Effector memory CD8-positive, alpha-beta T cell (primary cell): ENCODE measurements around the gene SLC28A1.

ENCODE experiments used
- ATAC-seq: fragments of 150-1000 bp; cut with Tn5 transposase; replicated peaks from 2 replicates; pipeline ENCODE4 v1.10.0; 2021; ENCODE audit warnings: mild to moderate bottlenecking, moderate library complexity
- DNase-seq, 3 experiments: peaks; one replicate each; pipeline ENCODE4 v3.0.0; 2021
- H3K27ac Mint-ChIP-seq, 2 donors: one replicate each; pipeline ENCODE4 v1.8.0; 2022; ENCODE audit warnings: mild to moderate bottlenecking in 2 of 2, mixed read lengths in 2 of 2, moderate library complexity in 2 of 2
- H3K27me3 Mint-ChIP-seq, 2 donors: one replicate each; pipeline ENCODE4 v1.8.0; 2022; ENCODE audit warnings: mixed read lengths in 2 of 2
- H3K36me3 Mint-ChIP-seq: one replicate; pipeline ENCODE4 v1.8.0; 2022; ENCODE audit warnings: mild to moderate bottlenecking, moderate library complexity, mixed read lengths; ENCODE audit not compliant: insufficient read depth
- H3K4me1 Mint-ChIP-seq, 2 donors: one replicate each; pipeline ENCODE4 v1.8.0; 2022; ENCODE audit warnings: low read depth in 2 of 2, mixed read lengths in 2 of 2
- H3K4me3 Mint-ChIP-seq, 2 donors: one replicate each; pipeline ENCODE4 v1.8.0; 2022; ENCODE audit warnings: mild to moderate bottlenecking in 2 of 2, mixed read lengths in 2 of 2, moderate library complexity in 2 of 2
- H3K9me3 Mint-ChIP-seq, 2 donors: one replicate each; pipeline ENCODE4 v1.8.0; 2022; ENCODE audit warnings: mixed read lengths in 2 of 2

Gene SLC28A1

DNA sequence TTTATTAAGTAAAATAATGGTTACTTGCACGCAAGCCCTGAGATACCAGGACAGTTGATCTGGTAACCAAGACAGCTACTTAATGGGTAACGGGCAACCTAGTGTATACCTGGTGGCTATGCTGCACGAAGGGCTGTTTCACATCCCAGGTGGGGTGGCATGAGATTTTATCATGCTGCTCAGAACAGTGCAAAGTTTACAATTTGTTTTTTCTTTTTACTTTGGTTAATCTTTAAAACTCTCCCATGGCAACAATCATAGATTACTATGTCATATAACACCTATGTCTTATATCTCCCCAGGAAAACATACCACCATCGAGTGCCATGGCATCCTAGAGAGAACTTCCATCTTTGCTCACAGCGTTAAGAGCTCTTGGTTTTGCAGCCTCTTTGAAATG lies 32.2 kb upstream of the SLC28A1 start:
- Mint-ChIP-seq H3K4me3 (no peak overlapping the region), H3K9me3 (peaks cover 0 to 8% of the 10 kb centered on the region in 2 donors), H3K27ac (no peak overlapping the region), H3K27me3 (no peaks in the 10 kb centered on the region), H3K36me3 (peaks cover 3% of the 10 kb centered on the region), H3K4me1 (peaks cover 0 to 1% of the 10 kb centered on the region in 2 donors)
- DNase-seq = no peak
- ATAC-seq = no peak

GRCh38 chr15:84855136-84855535 lies 29.3 kb upstream of the SLC28A1 start:
- H3K9me3 Mint-ChIP-seq = no peaks in the 10 kb centered on the region
- DNase-seq (no peak), ATAC-seq (no peak)
- no peaks in the 10 kb centered on the region for H3K36me3 Mint-ChIP-seq
- no peaks in the 10 kb centered on the region for H3K27me3 Mint-ChIP-seq
- peaks cover 0 to 1% of the 10 kb centered on the region in 2 donors for H3K4me1 Mint-ChIP-seq
- no peak overlapping the region for H3K4me3 Mint-ChIP-seq
- peak overlapping the region in 1 of 2 donors; percentile 53 for H3K27ac Mint-ChIP-seq

- ATAC-seq (no peak), DNase-seq (no peak)
- Mint-ChIP-seq H3K27ac (peak overlapping the region in 1 of 2 donors; percentile 58), H3K36me3 (no peaks in the 10 kb centered on the region), H3K27me3 (no peaks in the 10 kb centered on the region), H3K4me1 (peaks cover 0 to 1% of the 10 kb centered on the region in 2 donors), H3K4me3 (no peak overlapping the region), H3K9me3 (no peaks in the 10 kb centered on the region)
These were observed 28.7 kb upstream of the SLC28A1 start for GRCh38 chr15:84855765-84856164.

DNA sequence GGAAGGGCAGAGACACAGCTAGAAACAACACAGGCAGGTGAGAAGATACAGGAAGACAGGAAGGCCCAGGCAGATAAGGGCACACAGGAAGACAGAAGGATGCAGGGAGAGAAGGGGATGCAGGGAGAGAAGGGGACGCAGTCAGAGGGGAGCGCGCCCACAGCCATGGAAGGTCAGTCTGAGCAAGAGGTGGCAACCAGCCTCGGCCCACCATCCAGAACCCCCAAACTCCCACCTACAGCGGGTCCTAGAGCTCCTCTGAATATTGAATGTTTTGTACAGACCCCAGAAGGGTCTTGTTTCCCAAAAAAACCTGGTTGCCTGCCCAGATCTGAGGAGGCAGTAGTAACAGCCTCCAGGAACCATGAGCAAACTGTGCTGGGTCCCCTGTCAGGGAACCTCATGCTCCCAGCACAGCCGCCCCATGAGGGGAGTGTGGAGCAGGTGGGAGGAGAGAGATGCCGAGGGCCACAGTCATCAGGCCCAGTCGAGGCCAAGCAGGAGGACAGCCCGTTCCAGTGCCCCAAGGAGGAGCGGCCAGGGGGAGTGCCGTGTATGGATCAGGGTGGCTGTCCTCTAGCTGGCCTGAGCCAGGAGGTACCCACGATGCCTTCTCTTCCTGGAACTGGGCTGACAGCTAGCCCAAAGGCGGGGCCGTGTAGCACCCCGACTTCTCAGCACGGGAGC lies 27.6 kb upstream of the SLC28A1 start:
- H3K36me3 Mint-ChIP-seq = no peaks in the 10 kb centered on the region

DNA sequence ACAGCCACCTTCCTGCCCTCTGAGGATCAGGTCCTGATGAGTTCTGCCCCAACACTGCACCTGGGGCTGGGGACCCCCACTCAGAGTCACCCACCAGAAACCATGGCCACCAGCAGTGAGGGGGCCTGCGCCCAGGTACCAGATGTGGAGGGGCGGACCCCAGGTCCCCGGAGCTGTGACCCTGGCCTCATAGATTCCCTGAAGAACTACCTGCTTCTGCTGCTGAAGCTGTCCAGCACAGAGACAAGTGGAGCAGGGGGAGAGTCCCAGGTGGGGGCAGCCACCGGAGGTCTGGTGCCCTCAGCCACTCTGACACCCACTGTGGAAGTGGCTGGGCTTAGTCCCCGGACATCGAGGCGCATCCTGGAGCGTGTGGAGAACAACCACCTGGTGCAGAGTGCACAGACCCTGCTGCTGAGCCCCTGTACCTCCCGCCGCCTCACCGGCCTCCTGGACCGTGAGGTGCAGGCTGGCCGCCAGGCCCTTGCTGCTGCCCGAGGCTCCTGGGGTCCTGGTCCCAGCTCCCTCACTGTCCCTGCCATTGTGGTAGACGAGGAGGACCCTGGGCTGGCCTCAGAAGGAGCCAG lies 27.0 kb upstream of the SLC28A1 start:
- no peak overlapping the region for H3K27ac Mint-ChIP-seq
- H3K4me3 Mint-ChIP-seq = no peak overlapping the region
- DNase-seq (no peak), ATAC-seq (no peak)
- H3K27me3 Mint-ChIP-seq = no peaks in the 10 kb centered on the region
- H3K4me1 Mint-ChIP-seq = peaks cover 0 to 1% of the 10 kb centered on the region in 2 donors
- H3K9me3 Mint-ChIP-seq = no peaks in the 10 kb centered on the region
- no peaks in the 10 kb centered on the region for H3K36me3 Mint-ChIP-seq

More for the DNA sequence above, 27.6 kb upstream of the SLC28A1 start:
- Mint-ChIP-seq H3K4me3 (no peak overlapping the region), H3K4me1 (peaks cover 0 to 1% of the 10 kb centered on the region in 2 donors), H3K27me3 (no peaks in the 10 kb centered on the region), H3K27ac (no peak overlapping the region), H3K9me3 (no peaks in the 10 kb centered on the region)
- DNase-seq (no peak), ATAC-seq (no peak)

DNA sequence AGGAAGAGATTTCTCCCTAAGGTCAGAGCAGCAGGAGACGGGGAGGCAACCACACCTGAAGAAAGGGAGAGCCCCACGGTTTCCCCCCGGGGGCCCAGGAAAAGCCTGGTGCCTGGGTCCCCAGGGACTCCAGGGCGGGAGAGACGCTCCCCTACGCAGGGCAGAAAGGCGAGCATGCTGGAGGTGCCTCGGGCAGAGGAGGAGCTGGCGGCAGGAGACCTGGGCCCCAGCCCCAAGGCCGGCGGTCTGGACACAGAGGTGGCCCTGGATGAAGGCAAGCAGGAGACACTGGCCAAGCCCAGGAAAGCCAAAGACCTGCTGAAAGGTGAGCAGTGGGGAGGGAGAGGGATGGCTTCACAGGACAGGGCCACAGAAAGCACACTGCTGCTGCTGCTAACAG lies 26.2 kb upstream of the SLC28A1 start:
- H3K9me3 Mint-ChIP-seq = no peaks in the 10 kb centered on the region
- ATAC-seq (no peak), DNase-seq (no peak)
- no peaks in the 10 kb centered on the region for H3K27me3 Mint-ChIP-seq
- H3K27ac Mint-ChIP-seq = no peak overlapping the region
- no peak overlapping the region for H3K4me3 Mint-ChIP-seq
- no peaks in the 10 kb centered on the region for H3K36me3 Mint-ChIP-seq
- H3K4me1 Mint-ChIP-seq = peaks cover 0 to 1% of the 10 kb centered on the region in 2 donors

GRCh38 chr15:84859144-84859543 lies 25.3 kb upstream of the SLC28A1 start:
- Mint-ChIP-seq H3K9me3 (no peaks in the 10 kb centered on the region), H3K36me3 (no peaks in the 10 kb centered on the region), H3K4me1 (peaks cover 0 to 1% of the 10 kb centered on the region in 2 donors), H3K27me3 (no peaks in the 10 kb centered on the region), H3K27ac (no peak overlapping the region), H3K4me3 (no peak overlapping the region)
- DNase-seq (no peak), ATAC-seq (no peak)

DNA sequence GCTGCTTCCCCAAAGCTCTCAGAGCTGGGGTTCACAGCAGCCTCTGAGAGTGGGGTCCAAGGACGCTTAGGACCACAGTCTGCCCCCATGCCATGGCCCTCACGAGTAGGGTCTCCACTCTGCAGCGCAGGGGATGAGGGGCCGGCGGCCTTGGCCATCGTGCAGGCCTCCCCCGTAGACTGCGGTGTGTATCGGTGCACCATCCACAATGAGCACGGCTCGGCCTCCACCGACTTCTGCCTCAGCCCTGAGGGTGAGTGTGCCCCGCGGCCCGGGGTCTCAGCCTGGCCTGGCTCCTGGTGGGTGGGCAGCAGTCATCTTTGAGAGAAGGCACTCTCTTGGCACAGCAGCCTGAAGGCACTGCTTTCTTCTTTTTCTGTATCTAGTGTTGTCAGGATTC lies 24.8 kb upstream of the SLC28A1 start:
- Mint-ChIP-seq H3K4me3 (no peak overlapping the region), H3K9me3 (no peaks in the 10 kb centered on the region), H3K36me3 (no peaks in the 10 kb centered on the region), H3K4me1 (peaks cover 0 to 1% of the 10 kb centered on the region in 2 donors), H3K27me3 (no peaks in the 10 kb centered on the region), H3K27ac (no peak overlapping the region)
- no peak for ATAC-seq
- DNase-seq = no peak

DNA sequence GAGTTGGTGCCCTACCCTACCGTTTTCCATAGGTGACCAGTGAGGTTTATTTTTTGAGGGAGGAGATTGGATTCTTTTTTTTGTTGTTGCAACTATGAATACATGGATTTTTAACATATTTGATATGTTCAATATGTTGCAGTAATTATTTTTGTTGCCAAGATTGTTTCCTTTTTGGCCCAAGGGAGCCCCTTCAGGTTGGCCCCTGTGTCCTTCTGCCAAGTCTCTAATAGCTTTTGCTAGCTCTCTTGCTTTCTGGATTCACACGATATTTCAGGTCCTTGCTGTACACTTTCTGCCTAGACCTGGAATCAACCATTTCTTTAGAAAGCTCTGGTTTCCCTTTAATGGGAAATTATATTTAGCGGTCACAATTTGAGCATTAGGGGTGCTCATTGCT lies 22.7 kb upstream of the SLC28A1 start:
- ATAC-seq = no peak
- Mint-ChIP-seq H3K27ac (no peak overlapping the region), H3K9me3 (no peaks in the 10 kb centered on the region), H3K4me3 (no peak overlapping the region), H3K36me3 (no peaks in the 10 kb centered on the region), H3K27me3 (no peaks in the 10 kb centered on the region), H3K4me1 (no peaks in the 10 kb centered on the region)
- no peak for DNase-seq

DNA sequence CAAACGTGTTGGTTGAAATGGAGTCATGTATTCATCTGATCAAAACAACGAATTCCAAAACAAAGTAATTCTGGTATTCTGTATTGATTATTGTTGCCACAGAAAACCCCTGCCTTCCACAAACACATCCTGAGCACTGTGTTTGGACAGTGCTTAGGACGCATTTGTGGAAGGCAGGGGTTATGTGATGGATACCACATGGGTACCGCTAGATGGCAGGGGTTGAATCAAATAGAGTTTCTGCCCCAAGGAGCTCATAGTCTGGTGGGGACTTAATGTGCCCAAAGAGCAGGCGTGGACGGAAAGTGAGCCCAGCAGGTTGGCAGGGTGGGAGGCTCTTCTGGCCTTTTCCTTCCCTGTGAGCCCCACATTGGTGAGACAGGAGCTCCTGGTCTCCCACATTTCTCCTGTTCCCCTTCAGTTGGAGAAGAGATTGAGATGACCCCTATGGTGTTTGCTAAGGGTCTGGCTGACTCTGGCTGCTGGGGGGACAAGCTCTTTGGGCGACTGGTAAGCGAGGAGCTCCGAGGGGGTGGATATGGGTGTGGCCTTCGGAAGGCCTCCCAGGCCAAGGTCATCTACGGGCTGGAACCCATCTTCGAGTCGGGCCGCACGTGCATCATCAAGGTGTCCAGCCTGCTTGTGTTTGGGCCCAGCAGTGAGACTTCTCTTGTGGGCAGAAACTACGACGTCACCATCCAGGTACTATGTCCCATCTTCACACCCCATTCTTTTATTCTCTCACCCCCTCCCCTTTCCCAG lies 22.1 kb upstream of the SLC28A1 start:
- no peak overlapping the region for H3K27ac Mint-ChIP-seq

DNA sequence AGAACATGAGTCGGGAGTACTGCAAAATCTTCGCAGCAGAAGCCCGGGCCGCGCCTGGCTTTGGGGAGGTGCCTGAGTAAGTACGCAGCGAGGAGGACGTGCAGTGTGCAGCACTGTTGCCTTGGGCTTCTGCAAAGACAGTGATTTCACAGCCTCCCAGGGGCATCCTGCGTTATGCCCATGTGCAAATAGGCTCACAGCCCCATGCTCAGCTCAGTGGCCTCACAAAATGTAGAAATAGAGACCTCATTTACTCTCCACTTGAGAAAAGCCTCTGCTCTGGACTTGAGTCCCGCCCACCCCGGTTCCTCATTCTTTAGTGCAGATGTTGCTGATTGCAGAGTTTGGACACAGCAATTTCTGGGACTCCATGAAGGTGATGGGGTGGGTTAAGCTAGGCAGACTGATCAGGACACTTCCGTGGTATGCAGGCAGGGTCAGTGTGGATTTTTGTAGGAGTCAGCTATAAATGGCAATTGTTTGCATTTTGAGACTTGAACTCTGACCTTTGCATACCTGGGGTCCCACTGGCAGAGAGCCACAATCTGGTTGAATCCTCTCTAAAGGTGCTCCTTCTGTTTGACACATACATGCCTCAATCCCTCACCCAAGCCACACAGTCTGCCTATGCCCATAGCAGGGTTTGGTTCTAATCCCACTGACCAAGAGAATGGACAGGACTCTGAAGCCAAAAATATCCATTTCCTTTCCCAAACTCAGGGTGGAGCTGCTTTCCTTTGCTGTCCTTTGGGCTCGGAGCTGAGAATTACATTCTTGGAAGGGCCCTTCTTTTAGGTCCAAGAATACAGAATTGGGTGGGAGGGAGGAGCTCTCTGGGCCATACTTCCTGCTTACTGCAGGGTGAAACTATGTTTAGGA lies 20.7 kb upstream of the SLC28A1 start:
- Mint-ChIP-seq H3K4me1 (no peaks in the 10 kb centered on the region), H3K36me3 (no peaks in the 10 kb centered on the region), H3K4me3 (no peak overlapping the region), H3K27me3 (no peaks in the 10 kb centered on the region), H3K9me3 (no peaks in the 10 kb centered on the region), H3K27ac (no peak overlapping the region)
- no peak for DNase-seq
- ATAC-seq = no peak

More for the DNA sequence above, 22.1 kb upstream of the SLC28A1 start:
- Mint-ChIP-seq H3K9me3 (no peaks in the 10 kb centered on the region), H3K4me3 (no peak overlapping the region), H3K4me1 (no peaks in the 10 kb centered on the region), H3K36me3 (no peaks in the 10 kb centered on the region), H3K27me3 (no peaks in the 10 kb centered on the region)
- ATAC-seq (no peak), DNase-seq (no peak)

- no peaks in the 10 kb centered on the region for H3K9me3 Mint-ChIP-seq
- H3K27ac Mint-ChIP-seq = no peak overlapping the region
- DNase-seq = no peak
- H3K36me3 Mint-ChIP-seq = no peaks in the 10 kb centered on the region
- no peaks in the 10 kb centered on the region for H3K4me1 Mint-ChIP-seq
- H3K27me3 Mint-ChIP-seq = no peaks in the 10 kb centered on the region
- no peak overlapping the region for H3K4me3 Mint-ChIP-seq
- ATAC-seq = no peak
These were observed 20.0 kb upstream of the SLC28A1 start for GRCh38 chr15:84864444-84864795.

DNA sequence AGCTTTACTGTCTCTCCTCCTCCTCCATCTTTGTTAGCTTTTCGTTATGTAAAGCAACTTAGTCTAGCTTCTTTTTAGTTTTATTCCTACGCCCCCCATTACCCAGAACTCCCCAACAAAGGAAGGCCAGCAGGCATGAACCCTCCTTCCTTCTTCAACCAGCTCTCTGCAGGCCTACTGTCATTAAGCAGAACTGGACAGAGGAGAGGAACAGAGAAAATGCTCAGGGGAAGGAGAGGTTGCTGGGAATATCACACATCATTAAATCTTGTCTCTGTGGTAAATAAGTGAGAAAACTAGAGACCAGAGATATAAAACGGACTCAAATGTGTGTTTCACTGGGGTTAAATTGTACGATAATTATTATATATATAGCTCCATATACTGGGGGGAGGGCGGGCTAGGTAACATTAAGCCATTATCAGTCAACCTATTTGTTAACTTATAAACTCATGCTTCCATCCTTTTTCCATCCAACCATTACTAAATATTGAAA lies 19.3 kb upstream of the SLC28A1 start:
- H3K27me3 Mint-ChIP-seq = no peaks in the 10 kb centered on the region

More for the DNA sequence above, 19.3 kb upstream of the SLC28A1 start:
- Mint-ChIP-seq H3K9me3 (no peaks in the 10 kb centered on the region), H3K4me1 (no peaks in the 10 kb centered on the region), H3K36me3 (no peaks in the 10 kb centered on the region), H3K4me3 (no peak overlapping the region), H3K27ac (peak overlapping the region in 1 of 2 donors; percentile 8)
- ATAC-seq = no peak
- DNase-seq = no peak
